Endodermal cell (in vitro differentiated cells): ENCODE data around the gene TMCO4. TPM values are rescaled to one million over a fixed set of nuclear protein-coding genes. Genes with fewer than 3 reads are reported as not detected.

ENCODE experiments used
- DNase-seq: peaks from one replicate; pipeline ENCODE4 v3.0.0-alpha.2; 2017
- H3K27ac ChIP-seq: 2 replicates; pipeline ENCODE4 v1.5.1; 2013; ENCODE audit warnings: mild to moderate bottlenecking, low read depth, low read length, moderate library complexity
- H3K27me3 ChIP-seq: 2 replicates; pipeline ENCODE4 v1.6.1; 2013; ENCODE audit warnings: mild to moderate bottlenecking, low read length, moderate library complexity; ENCODE audit not compliant: insufficient read depth, control insufficient read depth, poor library complexity, severe bottlenecking
- H3K36me3 ChIP-seq: 2 replicates; pipeline ENCODE4 v1.7.0; 2013; ENCODE audit warnings: mild to moderate bottlenecking, low read length, moderate library complexity; ENCODE audit not compliant: control insufficient read depth, insufficient read depth
- H3K4me1 ChIP-seq: one replicate; pipeline ENCODE4 v1.7.0; 2013; ENCODE audit warnings: low read length; ENCODE audit not compliant: control insufficient read depth, insufficient read depth
- H3K4me3 ChIP-seq: 2 replicates; pipeline ENCODE4 v1.5.1; 2013; ENCODE audit warnings: mild to moderate bottlenecking, low read length, moderate library complexity
- H3K9ac ChIP-seq: 2 replicates; pipeline ENCODE4 v1.6.1; 2013; ENCODE audit warnings: mild to moderate bottlenecking, low read length, moderate library complexity; ENCODE audit not compliant: poor library complexity, severe bottlenecking; ENCODE audit errors: extremely low read depth
- H3K9me3 ChIP-seq: 2 replicates; pipeline ENCODE4 v1.6.1; 2013; ENCODE audit warnings: mild to moderate bottlenecking, low read length, moderate library complexity; ENCODE audit not compliant: control insufficient read depth
- H3K27ac Mint-ChIP-seq: 2 replicates; pipeline ENCODE4 v1.8.0; 2020; ENCODE audit warnings: mixed read lengths
- H3K27me3 Mint-ChIP-seq: 2 replicates; pipeline ENCODE4 v1.8.0; 2021; ENCODE audit warnings: mild to moderate bottlenecking, mixed read lengths; ENCODE audit not compliant: insufficient read depth
- H3K36me3 Mint-ChIP-seq: 2 replicates; pipeline ENCODE4 v1.8.0; 2020; ENCODE audit warnings: low read depth, mixed read lengths
- H3K4me1 Mint-ChIP-seq: 2 replicates; pipeline ENCODE4 v1.8.0; 2020; ENCODE audit warnings: mixed read lengths
- H3K4me3 Mint-ChIP-seq: 2 replicates; pipeline ENCODE4 v1.8.0; 2020; ENCODE audit warnings: mild to moderate bottlenecking, moderate library complexity, mixed read lengths
- H3K9me3 Mint-ChIP-seq: 2 replicates; pipeline ENCODE4 v1.8.0; 2020; ENCODE audit warnings: mild to moderate bottlenecking, mixed read lengths
- CTCF ChIP-seq: fragments of 200-600 bp; sonication (generic); conservative IDR thresholded peaks from 2 replicates; pipeline ENCODE4 v1.5.0; 2021; ENCODE audit warnings: antibody characterized with exemption, mild to moderate bottlenecking
- whole genome bisulfite sequencing, 2 experiments: methylation state at CpG; one replicate each; pipeline versions ENCODE4 v1.1.5 to v1.1.7; 2013; ENCODE audit warnings: missing lambda C conversion rate in 2 of 2, mixed read lengths in 1 of 2; ENCODE audit not compliant: insufficient coverage in 1 of 2, insufficient read length in 1 of 2; 5-methylcytosine and 5-hydroxymethylcytosine counted together
- total RNA-seq, 2 donors: library from RNA; stranded (reverse); fragmentation: NEBNext Ultra II Directional in 1 of 2; extraction: Animal tissue kit (Norgen Biotek cat#: 25700) in 1 of 2; gene quantifications; 2 replicates in 1 of 2; 3 replicates in 1 of 2; pipeline ENCODE4 v1.2.1, GENCODE V29; 2021

Gene TMCO4
- total RNA-seq, 2 donors from 2014 or later, result 6.2 to 6.6 TPM

- no peak for TF ChIP-seq CTCF
- peaks cover 14% of the 10 kb centered on the region for H3K9me3 Mint-ChIP-seq
- no peaks in the 10 kb centered on the region for H3K4me1 ChIP-seq
- H3K36me3 Mint-ChIP-seq, result no peaks in the 10 kb centered on the region
- no peak overlapping the region for H3K27ac Mint-ChIP-seq
- H3K27ac ChIP-seq, result no peak overlapping the region
- H3K27me3 Mint-ChIP-seq, result peaks cover 30% of the 10 kb centered on the region
- H3K9ac ChIP-seq, result no peak overlapping the region
- H3K4me3 Mint-ChIP-seq, result no peak overlapping the region
- WGBS, 2 experiments, result 96 to 98% methylated on average over 5 to 8 of the region's 8 CpGs
- no peak overlapping the region for H3K4me3 ChIP-seq
- H3K9me3 ChIP-seq, result peaks cover 9% of the 10 kb centered on the region
- no peak for DNase-seq
- no peaks in the 10 kb centered on the region for H3K36me3 ChIP-seq
- H3K27me3 ChIP-seq, result peaks cover 25% of the 10 kb centered on the region
- H3K4me1 Mint-ChIP-seq, result no peaks in the 10 kb centered on the region
Observed at GRCh38 chr1:19731311-19731821, 68.3 kb downstream of the TMCO4 start.

- H3K36me3 Mint-ChIP-seq, result no peaks in the 10 kb centered on the region
- no peak overlapping the region for H3K27ac ChIP-seq
- WGBS, 2 experiments, result 83 to 85% methylated on average over 3 of the region's 3 CpGs
- no peak overlapping the region for H3K4me3 ChIP-seq
- H3K9me3 ChIP-seq, result peaks cover 9% of the 10 kb centered on the region
- peak; percentile 22 for TF ChIP-seq CTCF
- no peak for DNase-seq
- peaks cover 19% of the 10 kb centered on the region for H3K27me3 ChIP-seq
- H3K9me3 Mint-ChIP-seq, result peaks cover 14% of the 10 kb centered on the region
- H3K36me3 ChIP-seq, result no peaks in the 10 kb centered on the region
- peaks cover 30% of the 10 kb centered on the region for H3K27me3 Mint-ChIP-seq
- H3K4me1 Mint-ChIP-seq, result no peaks in the 10 kb centered on the region
- H3K9ac ChIP-seq, result no peak overlapping the region
- H3K4me3 Mint-ChIP-seq, result no peak overlapping the region
- H3K4me1 ChIP-seq, result no peaks in the 10 kb centered on the region
- H3K27ac Mint-ChIP-seq, result no peak overlapping the region
Observed at GRCh38 chr1:19730793-19731192, 68.9 kb downstream of the TMCO4 start.

GRCh38 chr1:19730232-19730631 lies 69.5 kb downstream of the TMCO4 start:
- H3K27ac ChIP-seq, result no peak overlapping the region
- Mint-ChIP-seq H3K27me3 (peaks cover 30% of the 10 kb centered on the region), H3K4me1 (no peaks in the 10 kb centered on the region), H3K36me3 (no peaks in the 10 kb centered on the region), H3K9me3 (peaks cover 14% of the 10 kb centered on the region), H3K27ac (no peak overlapping the region), H3K4me3 (no peak overlapping the region)
- H3K9me3 ChIP-seq, result peaks cover 9% of the 10 kb centered on the region
- no peaks in the 10 kb centered on the region for H3K4me1 ChIP-seq
- DNase-seq, result no peak
- H3K27me3 ChIP-seq, result peaks cover 14% of the 10 kb centered on the region
- no peaks in the 10 kb centered on the region for H3K36me3 ChIP-seq
- WGBS, 2 experiments, result 96 to 100% methylated on average over 2 to 3 of the region's 3 CpGs
- no peak for TF ChIP-seq CTCF
- no peak overlapping the region for H3K4me3 ChIP-seq
- no peak overlapping the region for H3K9ac ChIP-seq
